GM21529 (cell line): ENCODE measurements around the gene ACP2.

Experiments used
- ATAC-seq: cut with Tn5 transposase; IDR thresholded peaks from one replicate; pipeline ENCODE4 v1.9.1; 2021; ENCODE audit not compliant: unreplicated experiment

ACP2 gene

DNA sequence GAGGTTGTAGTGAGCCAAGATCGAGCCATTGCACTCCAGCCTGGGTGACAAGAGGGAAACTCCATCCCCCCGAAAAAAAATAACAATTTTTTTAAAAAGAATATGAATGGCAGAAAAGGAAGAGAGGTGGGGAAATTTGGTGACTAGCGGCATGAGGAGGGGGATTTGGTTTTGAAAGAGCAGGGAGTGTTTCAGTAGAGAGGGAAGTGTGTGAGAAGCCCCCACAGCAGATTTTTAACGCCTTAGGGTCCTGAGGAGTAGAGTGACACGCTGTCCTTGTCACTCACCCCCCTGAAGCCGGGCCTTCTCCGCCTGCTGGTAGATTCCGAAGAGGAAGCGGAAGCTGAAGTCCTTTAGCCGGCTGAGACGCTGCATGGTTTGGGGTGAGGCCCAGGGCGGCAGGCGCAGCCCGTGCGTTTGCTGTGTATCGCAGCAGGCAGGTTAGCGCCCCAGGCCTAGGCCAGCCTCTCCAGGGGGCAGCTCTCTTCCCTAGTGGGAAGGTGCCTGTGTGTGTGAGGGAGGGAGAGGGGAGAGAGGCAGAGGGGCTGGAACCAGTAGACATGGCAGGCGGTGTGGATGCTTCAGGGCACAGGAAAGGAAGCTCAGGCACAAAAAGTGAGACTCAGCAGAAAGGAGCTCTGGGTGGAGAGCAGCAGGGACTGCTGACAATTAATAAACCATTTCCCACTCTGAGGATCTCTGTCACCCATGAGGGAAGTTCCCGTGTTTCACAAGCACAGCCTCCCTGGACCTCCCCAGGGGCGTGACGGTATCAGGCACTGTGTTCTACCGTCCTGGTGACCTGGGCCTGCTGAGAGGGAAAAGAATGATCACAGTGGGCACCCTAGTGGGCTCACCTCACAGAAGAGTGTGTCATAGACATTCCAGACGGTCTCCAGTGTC lies 3.9 kb downstream of the ACP2 start:
- no peak for ATAC-seq

DNA sequence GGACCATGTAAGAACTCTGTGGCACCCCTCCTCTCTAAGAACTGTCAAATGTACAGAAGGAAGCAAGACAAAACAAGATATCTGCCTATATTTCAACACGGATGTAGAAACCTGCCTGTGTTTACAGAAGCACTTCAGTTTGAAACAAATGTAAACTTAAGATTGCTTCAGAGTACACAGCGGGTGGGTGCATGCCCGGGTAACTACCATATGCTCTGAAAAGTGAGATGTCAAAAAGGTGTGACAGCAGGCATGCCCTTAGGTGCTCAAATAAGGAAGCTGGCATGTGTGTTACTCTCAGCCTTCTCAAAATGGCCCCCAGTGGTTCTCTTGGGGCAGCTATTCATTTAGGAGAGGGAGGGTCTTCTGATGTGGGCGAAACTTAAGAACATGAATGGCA lies 5.2 kb downstream of the ACP2 start:
- ATAC-seq, result no peak

DNA sequence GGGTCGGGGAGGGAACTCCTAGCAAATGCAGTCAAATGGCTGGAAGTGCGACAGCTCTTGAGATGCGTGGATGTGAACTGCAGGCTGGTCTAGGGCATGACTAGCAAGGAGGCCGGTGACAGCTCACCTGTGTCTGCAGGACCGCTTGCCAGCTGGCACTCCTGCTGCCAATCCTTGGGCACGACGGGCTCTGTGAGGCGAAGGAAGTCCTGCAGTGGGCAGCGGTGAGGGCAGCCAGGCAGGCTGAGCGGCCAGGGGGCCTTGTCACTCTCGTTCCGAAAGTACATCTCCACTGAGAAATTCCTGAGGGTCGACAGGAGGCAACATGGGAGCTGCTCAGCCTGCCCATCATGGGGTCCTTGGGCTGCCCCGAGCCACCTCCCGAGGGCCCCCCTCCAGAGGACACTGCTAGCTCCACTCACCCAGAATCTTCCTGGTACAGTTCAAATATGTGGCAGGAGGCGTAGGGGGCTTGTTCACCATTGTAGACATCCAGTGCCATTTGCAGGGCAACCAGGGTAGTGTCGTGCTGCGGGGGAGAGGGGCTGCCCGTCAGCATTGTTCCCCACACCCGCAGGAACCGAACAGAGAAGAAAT lies 5.9 kb downstream of the ACP2 start:
- ATAC-seq, result no peak

DNA sequence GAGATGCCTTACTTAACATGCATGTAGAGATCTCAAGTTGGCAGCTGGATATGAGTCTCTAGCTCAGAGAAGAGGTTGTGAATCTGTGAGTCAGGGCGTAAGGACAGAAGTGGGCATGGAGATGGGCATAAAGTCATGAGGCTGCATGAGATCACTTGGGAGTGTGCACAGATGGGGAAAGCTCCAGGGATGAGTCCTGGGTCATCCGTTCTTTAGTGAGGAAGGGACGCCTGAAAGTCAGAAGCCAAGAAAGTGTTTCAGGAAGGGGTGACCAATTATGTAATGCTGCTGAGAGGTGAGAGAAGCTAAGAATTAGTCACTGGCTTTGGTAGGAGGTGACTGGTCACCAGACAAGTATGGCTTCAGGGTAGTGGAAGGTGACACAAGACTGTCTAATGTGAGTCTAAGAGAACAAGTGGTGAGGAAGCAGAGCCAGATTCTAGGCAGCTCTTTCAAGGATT lies 6.7 kb downstream of the ACP2 start:
- no peak for ATAC-seq

DNA sequence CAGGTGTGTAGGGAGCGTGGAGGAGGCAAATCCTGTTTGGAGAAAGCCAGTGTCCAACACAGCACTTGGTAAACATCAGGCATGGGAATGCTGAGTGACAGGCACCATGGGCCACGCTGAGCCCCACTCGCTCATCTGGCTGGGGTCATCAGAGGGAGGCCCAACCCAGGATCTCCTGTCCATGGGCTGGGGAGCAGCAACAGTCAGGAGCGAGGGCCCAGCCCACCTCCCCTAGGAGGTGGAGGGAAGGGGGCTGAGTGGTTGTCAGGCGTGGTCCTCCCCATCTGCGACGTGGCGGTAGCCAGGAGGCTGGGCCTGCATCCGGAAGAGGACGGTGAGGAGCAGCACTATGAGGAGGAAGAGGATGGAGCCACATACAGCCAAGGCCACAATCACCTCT lies 8.8 kb downstream of the ACP2 start:
- ATAC-seq, result no peak

DNA sequence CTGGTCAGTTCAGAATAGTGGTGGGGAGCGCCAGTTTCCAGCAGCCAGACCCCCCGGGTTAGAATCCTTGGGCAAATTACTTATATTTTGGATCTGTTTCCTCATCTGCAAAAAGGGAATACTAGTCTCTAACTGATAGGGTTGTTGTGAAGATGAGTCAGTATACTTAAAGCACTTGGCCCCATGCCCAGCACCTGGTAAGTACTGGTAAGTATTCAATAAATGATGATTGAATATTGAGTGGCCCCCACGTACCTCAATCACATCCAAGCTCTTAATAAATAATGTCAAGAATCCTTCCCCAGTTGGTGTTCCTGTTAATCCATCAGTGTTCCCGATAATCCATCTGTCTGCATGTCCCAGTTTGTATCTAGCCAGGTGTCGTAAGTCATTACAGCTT lies 12.1 kb downstream of the ACP2 start:
- ATAC-seq, result no peak

DNA sequence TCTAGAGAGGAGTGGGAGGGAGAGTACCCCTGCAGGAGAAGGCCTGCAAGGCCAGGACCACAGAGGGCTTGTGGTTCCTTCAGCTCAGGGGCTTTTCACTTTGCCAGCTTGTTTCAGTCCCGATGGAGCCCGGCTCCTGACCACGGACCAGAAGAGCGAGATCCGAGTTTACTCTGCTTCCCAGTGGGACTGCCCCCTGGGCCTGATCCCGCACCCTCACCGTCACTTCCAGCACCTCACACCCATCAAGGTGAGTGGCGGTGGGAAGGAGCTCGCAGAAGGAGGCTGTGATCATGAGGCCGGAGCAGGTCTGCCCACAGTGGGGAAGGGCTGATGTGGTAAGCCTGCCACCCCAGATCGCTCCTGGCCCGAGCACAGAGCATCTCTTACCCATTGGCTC lies 13.5 kb downstream of the ACP2 start:
- no peak for ATAC-seq

DNA sequence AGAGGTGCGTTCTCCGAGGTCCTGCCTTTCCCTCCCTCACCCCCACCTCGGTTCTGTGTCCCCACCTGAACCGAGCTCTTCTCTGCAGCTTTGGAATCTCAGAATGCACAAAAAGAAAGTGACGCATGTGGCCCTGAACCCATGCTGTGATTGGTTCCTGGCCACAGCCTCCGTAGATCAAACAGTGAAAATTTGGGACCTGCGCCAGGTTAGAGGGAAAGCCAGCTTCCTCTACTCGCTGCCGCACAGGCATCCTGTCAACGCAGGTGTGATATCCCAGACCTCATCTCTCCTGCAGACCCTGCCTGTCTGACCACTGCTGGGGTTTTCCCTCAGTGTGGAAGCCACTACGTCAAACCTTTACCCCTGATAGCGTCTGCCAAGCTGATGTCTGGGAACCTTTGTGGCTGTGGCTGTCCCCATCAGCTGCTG lies 13.9 kb downstream of the ACP2 start:
- ATAC-seq, result no peak

DNA sequence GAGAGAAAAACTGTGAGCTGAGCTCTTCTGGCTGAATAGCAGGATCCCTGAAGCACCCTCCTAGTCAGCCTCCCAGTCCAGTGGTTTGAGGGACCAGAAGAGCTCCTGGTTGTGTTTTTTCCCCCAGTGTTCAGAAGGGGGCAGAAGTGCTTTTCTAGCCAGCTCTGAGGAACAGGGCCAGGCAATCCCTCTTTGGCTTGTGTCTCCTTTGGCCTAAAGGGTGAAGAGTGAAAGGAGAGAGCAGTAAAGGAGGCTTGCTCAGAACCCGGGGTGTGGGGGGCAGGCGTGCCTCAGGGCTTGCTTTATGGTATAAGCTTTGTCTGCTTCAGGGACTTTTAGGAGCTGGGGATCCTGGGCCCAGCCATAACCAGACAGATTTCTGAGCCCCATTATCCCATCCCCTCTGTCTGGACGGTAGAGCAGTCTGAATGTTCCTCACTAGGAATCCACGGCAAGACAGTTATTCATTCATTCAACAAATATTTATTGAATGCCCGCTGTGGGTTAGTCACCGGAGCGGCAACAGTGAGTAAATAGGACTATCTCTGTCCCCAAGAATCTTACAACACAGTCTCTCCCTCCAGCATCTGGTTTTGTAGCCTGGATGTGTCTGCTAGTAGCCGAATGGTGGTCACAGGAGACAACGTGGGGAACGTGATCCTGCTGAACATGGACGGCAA lies 14.5 kb downstream of the ACP2 start:
- ATAC-seq, result no peak

DNA sequence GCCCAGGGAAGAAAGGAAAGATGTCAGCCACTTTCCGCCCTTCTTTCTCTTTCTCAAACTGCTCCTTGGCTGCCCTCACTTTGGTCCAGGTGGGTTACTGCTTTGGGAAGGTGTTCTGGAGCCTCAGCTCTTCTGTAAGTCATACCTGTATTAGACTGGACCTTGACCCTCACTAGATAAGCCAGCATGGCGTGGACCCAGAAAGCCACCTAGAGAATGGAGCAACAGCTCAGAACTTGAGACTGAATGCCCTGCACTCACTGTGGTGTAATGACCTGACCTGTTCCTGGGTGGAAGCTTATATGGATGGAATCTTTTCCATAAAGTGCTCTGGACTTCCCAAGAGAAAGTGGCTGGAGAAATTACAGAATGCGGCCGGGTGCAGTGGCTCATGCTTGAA lies 15.6 kb downstream of the ACP2 start:
- no peak for ATAC-seq

DNA sequence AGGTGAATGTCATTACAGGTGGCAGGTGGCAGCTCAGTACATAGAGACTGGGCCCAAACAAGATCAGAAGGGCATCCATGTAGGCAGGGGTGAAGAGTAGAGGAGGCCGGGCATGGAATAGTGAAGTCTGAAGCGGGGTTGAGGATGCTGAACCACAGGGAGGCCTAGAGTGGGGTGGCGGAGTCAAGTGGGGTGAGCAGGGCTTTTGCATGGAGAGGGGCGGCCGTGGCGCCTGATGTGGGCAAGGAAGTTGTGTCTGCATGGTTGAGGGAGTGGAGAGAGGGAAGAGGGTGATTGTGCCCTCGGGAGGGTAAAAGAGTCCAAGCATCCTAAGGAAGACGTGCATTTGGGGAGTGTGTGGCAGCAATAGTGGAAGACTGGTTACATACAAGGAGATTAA lies 19.5 kb downstream of the ACP2 start:
- no peak for ATAC-seq

DNA sequence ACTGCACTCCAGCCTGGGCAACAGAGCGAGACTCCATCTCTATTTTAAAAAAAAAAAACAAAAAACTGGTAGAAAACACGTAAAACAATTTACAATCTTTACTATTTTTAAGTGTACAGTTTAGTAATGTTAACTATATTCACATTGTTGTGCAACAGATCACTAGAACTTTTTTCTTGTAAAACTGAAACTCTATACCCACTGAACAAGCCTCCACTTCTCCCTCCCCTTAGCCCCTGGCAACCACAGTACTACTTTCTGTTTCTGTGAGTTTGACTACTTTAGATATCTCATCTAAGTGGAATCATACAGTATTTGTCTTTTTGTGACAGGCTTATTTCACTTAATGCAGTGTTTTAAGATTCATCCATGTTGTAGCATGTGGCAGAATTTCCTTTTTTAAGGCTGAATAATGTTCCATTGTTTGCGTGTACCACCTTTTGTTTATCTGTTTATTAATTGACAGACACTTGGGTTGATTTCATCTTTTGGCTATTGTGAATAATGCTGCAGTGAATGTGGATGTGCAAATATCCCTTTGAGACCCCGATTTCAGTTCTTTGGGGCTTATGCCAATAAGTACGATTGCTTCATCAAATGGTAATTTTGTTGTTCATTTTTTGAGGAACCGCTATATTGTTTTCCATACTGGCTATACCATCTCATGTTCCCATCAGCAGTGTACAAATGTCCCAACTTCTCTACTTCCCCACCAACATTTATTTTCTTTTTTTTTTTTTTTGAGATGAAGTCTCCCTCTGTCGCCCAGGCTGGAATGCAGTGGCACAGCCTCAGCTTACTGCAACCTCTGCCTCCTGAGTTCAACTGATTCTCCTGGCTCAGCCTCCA lies 22.8 kb downstream of the ACP2 start:
- peak; percentile 85 for ATAC-seq

DNA sequence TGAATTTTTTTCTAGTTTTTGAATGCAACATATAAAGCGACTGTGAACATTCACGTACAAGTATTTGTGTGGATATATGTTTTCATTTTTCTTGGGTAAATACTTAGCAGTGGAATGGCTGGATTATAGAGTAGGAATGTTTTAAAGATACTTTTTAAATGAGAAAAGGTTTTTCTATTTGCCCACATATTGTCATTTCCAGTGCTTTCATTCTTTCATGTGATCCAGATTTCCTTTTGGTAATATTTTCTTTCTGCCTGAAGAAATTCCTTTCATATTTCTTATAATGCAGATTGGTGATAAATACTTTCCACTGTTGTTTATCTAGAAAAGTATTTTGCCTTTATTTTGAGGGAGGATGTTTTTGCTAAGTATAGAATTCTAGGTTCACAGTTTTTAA lies 25.9 kb downstream of the ACP2 start:
- no peak for ATAC-seq

DNA sequence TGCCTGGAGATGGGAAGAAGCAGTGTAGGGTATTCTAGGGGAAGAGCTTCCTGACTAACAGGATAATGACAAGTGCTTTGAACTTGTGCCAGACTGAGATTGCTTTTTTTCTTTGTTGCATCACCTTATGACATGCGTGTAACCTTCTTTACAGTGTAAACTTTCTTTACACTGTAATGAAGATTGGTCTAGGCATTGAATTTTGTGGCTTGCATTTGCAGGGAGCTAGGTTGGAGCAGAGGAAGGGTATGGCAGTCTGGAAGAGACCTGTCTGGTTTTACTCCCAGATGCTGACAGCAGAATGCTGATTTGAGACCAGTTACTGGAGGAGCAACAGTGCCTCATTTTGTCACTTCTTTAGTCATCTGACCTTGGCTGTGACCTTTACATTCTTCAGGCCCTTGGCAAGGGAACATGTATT lies 28.2 kb downstream of the ACP2 start:
- ATAC-seq, result no peak

DNA sequence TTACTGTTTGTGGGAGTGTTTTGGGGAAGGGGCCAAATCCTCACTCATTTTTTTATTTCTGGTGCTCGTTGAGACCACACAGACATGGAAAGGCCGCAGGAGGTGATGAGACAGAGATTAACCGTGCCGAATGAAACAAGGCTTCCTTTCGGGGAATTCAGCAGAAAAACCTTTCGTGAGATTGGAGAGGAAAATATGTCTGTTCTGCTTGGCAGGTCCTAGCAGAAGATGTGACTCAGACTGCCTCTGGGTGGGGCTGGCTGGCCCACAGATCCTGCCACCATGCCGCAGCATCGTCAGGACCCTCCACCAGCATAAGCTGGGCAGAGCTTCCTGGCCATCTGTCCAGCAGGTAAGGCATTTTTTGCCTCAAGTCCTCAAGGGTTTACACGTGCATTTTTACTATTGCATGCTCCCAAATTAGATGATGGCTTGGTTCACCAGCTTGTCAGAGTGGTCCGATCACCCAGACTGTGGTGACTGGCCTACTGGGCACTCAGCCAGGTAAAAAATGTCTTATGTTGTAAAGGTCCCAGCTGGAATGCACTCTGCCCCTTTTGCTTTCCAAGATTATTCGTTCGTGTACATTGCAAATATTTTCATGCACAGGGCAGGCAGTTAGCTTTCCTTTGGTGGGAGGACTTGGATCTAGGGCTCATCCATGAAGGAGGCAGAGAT lies 32.4 kb downstream of the ACP2 start:
- ATAC-seq, result peak; percentile 26

DNA sequence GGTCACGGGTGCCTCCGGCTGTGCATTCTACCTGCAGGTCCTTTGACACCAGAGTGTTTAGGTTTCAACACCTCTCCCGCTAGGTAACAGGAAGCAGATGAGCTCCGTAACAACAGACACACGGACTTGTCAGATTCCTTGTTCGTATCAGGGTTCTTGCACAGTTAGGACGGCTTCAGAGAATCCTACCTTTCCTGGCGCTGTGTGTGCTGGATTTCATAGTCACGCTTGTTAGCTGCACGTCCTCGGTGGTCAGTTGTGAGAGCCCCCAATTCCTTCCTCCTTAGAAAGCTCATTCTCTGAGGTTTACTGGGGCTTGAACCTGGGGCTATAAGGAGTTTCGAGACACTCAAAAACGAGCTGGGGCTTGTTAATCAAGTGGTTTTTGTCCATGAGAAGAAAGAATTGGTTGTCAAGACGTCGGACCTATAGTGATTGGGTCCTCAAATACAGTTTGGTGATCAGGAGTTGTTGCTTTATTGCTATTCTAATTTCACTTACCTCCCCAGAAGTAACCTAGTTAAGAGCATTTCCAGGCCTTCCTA lies 33.2 kb downstream of the ACP2 start:
- no peak for ATAC-seq

DNA sequence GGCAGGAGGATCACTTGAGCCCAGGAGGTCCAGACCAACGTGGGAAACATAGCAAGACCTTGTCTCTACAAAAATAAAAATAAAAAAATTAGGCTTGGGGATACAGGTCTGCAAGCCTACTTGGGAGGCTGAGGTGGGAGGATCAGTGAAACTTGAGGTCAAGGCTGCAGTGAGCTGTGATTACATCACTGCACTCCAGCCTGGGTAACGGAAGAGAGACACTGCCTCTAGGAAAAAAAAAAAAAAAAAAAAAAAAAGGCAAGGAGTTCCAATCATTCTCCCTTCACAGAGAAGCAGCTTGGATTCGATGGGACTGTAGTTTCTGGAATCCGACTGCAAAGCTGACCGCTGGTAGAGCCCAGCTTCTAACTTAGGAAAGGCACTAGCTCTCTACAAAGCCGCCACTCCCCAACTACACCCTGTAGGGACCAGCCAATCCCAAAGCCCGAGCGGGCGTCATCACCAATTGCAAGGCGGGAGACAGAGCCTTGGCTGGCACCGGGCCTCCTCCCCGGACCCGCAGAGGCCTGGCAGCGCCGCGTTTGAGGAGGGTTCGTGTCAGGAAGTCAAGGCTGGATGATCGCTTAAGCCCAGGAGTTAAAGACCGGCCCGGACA lies 34.6 kb downstream of the ACP2 start:
- peak; percentile 59 for ATAC-seq

DNA sequence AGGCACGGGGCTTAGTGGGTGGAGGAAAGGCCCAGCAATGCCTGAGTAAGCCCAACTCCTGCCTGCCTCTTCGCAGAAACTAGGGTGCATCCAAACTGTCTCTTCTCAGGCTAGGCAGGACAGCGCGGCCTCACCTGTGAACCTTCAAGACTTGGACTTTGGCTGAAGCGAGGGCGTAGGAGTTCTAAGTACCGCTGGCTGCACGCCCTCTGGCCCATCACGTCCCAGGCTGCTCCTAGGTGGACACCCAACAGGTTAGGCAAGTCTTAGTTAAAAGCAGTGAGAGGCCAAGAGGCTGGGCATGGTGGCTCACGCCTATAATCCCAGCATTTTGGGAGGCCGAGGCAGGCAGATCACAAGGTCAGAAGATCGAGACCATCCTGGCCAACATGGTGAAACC lies 35.7 kb downstream of the ACP2 start:
- no peak for ATAC-seq

DNA sequence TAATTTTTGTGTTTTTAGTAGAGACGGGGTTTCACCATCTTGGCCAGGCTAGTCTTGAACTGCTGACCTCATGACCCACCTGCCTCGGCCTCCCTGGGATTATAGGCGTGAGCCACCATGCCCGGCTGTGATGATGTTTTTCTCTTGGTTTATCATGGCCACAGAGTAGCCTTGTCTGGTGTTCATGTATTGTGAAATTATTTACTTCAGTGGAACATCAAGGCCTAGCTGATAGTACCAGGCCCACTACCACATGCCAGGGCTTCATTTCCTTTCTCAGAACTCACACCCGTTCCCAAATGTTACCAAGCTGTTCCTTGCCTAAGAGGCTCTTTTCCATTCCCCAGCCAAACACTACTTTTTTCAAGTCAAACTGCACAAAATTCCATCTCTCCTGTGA lies 40.0 kb downstream of the ACP2 start:
- no peak for ATAC-seq
